CD4-positive, alpha-beta T cell treated with Interleukin-15 for 4 hours (primary cell): Measurements from ENCODE around the gene ULK1.

Experiments used
- DNase-seq: peaks from one replicate; pipeline ENCODE4 v3.0.0-alpha.2; 2020; ENCODE audit warnings: low spot score

The ULK1 gene

GRCh38 chr12:131894313-131894860, at the start of gene ULK1:
TSS of gene ULK1 (plus strand) at chr12:131894622. CDS start at chr12:131895002, 380 bp downstream.
- DNase-seq: peak; percentile 91

GRCh38 chr12:131844656-131845055, 49.8 kb upstream of the ULK1 start:
- DNase-seq: no peak

- no peak for DNase-seq
These were observed 49.3 kb upstream of the ULK1 start for GRCh38 chr12:131845121-131845520.

- DNase-seq: no peak
These were observed 47.0 kb upstream of the ULK1 start for GRCh38 chr12:131847456-131847855.

GRCh38 chr12:131848753-131849152, 45.7 kb upstream of the ULK1 start:
- no peak for DNase-seq

GRCh38 chr12:131849700-131850553, 44.5 kb upstream of the ULK1 start:
- DNase-seq: no peak

GRCh38 chr12:131850856-131851559, 43.4 kb upstream of the ULK1 start:
- peak; percentile 21 for DNase-seq

- no peak for DNase-seq
These were observed 42.5 kb upstream of the ULK1 start for GRCh38 chr12:131851741-131852550.

GRCh38 chr12:131852551-131853299, 41.7 kb upstream of the ULK1 start:
- no peak for DNase-seq

GRCh38 chr12:131853832-131854797, 40.3 kb upstream of the ULK1 start:
- no peak for DNase-seq

GRCh38 chr12:131854861-131855476, 39.5 kb upstream of the ULK1 start:
- DNase-seq: no peak

GRCh38 chr12:131855521-131856142, 38.8 kb upstream of the ULK1 start:
- no peak for DNase-seq

- no peak for DNase-seq
These were observed 37.9 kb upstream of the ULK1 start for GRCh38 chr12:131856366-131857097.

- no peak for DNase-seq
These were observed 36.2 kb upstream of the ULK1 start for GRCh38 chr12:131857908-131858850.

- peak; percentile 6 for DNase-seq
These were observed 33.8 kb upstream of the ULK1 start for GRCh38 chr12:131860472-131861260.

GRCh38 chr12:131861261-131862083, 33.0 kb upstream of the ULK1 start:
- DNase-seq: no peak
